ENCODE measurements around the gene OST4. TPM values are rescaled to one million over a fixed set of nuclear protein-coding genes. Genes with fewer than 3 reads are reported as not detected.

The OST4 gene
- polyA plus RNA-seq, 1 donor (not counting 4 experiments of a cell fraction or from before 2014, with no cell fraction given), result 393 TPM

DNA sequence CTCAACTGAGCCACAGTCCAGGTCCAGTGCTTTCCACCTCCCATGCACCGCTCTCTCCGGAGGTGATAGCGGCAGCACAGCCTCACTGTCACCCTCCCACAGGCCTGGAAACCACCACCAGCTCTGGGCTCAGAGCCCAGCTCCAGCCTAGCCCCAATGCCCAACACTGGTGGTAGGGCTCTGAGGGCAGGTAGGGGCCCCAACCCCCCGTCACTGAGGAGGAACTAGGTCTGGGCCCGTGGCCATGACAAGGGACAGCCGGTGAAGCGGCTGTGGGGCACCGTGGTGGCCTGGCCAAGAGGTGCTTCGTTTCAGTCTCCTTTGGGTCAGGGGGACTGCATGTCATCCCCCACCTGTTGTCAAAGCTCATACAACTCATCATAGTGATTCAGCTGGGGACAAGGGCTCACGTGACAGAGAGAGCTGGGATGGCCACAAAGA is 44.2 kb downstream of the OST4 start:
- FAIRE-seq (no peak), DNase-seq (ENCODE audit: low read depth, low spot score) (no peak)
- H3K4me1 ChIP-seq (ENCODE audit: control insufficient read depth, extremely low read depth, insufficient read depth, low read length), result peaks cover 3% of the 10 kb centered on the region
- no peak overlapping the region for H3K4me3 ChIP-seq (ENCODE audit: control insufficient read depth in 2 of 3, extremely low read depth in 1 of 3, insufficient read depth in 2 of 3, low read depth in 1 of 3, low read length in 3 of 3)
- no peaks in the 10 kb centered on the region for H3K9me1 ChIP-seq (ENCODE audit: control insufficient read depth, extremely low read depth, insufficient read depth, low read length)
- H3K4me2 ChIP-seq (ENCODE audit: control insufficient read depth, extremely low read depth, insufficient read depth, low read depth, low read length), result no peak overlapping the region
- H3K9ac ChIP-seq (ENCODE audit: control insufficient read depth, extremely low read depth, insufficient read depth, low read length), result no peak overlapping the region
- TF ChIP-seq EZH2 (IDR thresholded peaks at IDR 0.05; ENCODE audit: low read length) (no peak), CTCF (optimal IDR thresholded peaks at IDR 0.05 in 1 of 3, IDR thresholded peaks at IDR 0.05 in 1 of 3, conservative IDR thresholded peaks at IDR 0.05 in 1 of 3; ENCODE audit: extremely low read depth in 1 of 3, insufficient read depth in 2 of 3, low read length in 3 of 3) (no peak)
- H3K27ac ChIP-seq (ENCODE audit: control insufficient read depth, insufficient read depth, low read length), result no peak overlapping the region
- peaks cover 15% of the 10 kb centered on the region for H3K79me2 ChIP-seq (ENCODE audit: control insufficient read depth, insufficient read depth, low read length)
- dilution Hi-C loops (cut with MboI; ENCODE audit: extremely low pct_ligation_motif_present, low sequenced_read_pairs), result no loop called here
- peaks cover 3 to 18% of the 10 kb centered on the region in 2 experiments for H3K36me3 ChIP-seq (ENCODE audit: control insufficient read depth in 2 of 2, extremely low read depth in 1 of 2, insufficient read depth in 2 of 2, low read length in 2 of 2)
- no peaks in the 10 kb centered on the region for H3K27me3 ChIP-seq (ENCODE audit: control insufficient read depth, extremely low read depth, insufficient read depth, low read length)
- no peaks in the 10 kb centered on the region for H3K9me3 ChIP-seq (ENCODE audit: control insufficient read depth, low read depth, low read length)
- H4K20me1 ChIP-seq (ENCODE audit: control insufficient read depth, extremely low read depth, insufficient read depth, low read length), result peaks cover 3% of the 10 kb centered on the region
- H2AFZ ChIP-seq (ENCODE audit: control insufficient read depth, low read length), result no peak overlapping the region

DNA sequence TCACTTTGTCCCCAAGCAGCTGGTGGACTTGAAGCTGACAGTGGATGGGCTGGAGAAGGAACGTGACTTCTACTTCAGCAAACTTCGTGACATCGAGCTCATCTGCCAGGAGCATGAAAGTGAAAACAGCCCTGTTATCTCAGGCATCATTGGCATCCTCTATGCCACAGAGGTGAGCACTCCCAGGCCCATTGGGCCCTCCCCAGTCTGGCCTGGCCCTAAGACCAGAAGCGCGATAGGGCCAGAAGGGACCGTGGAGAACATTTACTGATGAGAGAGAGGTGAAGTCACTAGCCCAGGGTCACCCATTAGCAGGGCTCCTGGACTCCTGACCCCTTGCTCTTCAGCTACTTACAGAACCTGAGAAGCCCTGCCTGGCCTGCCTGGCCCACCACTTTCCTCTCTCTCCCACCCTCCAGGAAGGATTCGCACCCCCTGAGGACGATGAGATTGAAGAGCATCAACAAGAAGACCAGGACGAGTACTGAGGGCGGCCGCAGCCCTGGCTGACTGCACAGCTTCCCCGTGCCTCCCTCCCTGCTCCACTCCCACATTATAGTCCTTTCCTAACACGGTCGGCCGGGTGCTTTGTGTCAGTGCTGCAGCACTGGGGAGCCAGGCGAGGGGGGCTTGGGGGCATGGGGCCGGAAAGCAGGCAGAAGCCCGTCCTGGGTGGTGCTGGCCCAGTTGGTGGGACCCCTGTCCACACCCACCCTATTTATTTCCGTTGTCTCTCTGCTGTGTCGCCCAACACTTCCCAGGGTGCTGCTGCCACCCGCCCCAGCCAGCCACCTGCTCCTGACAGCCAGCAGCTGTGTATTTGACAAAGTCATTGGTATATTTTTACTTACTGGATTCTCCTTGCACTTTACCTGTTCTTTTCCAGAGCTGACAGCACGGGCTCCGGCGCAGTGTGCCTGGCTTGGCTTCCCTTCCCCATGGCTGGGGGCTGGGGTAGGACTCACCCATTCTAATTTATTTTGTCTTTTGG is 45.3 kb downstream of the OST4 start:
- dilution Hi-C loops (cut with MboI; ENCODE audit: extremely low pct_ligation_motif_present, low sequenced_read_pairs), result no loop called here
- peaks cover 3 to 18% of the 10 kb centered on the region in 2 experiments for H3K36me3 ChIP-seq (ENCODE audit: control insufficient read depth in 2 of 2, extremely low read depth in 1 of 2, insufficient read depth in 2 of 2, low read length in 2 of 2)
- H3K4me2 ChIP-seq (ENCODE audit: control insufficient read depth, extremely low read depth, insufficient read depth, low read depth, low read length), result no peak overlapping the region
- no peaks in the 10 kb centered on the region for H3K9me1 ChIP-seq (ENCODE audit: control insufficient read depth, extremely low read depth, insufficient read depth, low read length)
- DNase-seq (ENCODE audit: low read depth, low spot score) (no peak), FAIRE-seq (no peak)
- no peaks in the 10 kb centered on the region for H3K9me3 ChIP-seq (ENCODE audit: control insufficient read depth, low read depth, low read length)
- H2AFZ ChIP-seq (ENCODE audit: control insufficient read depth, low read length), result no peak overlapping the region
- H3K27me3 ChIP-seq (ENCODE audit: control insufficient read depth, extremely low read depth, insufficient read depth, low read length), result no peaks in the 10 kb centered on the region
- peaks cover 8% of the 10 kb centered on the region for H3K79me2 ChIP-seq (ENCODE audit: control insufficient read depth, insufficient read depth, low read length)
- H3K4me1 ChIP-seq (ENCODE audit: control insufficient read depth, extremely low read depth, insufficient read depth, low read length), result peaks cover 6% of the 10 kb centered on the region
- H3K27ac ChIP-seq (ENCODE audit: control insufficient read depth, insufficient read depth, low read length), result no peak overlapping the region
- no peak overlapping the region for H3K9ac ChIP-seq (ENCODE audit: control insufficient read depth, extremely low read depth, insufficient read depth, low read length)
- TF ChIP-seq CTCF (optimal IDR thresholded peaks at IDR 0.05 in 1 of 3, IDR thresholded peaks at IDR 0.05 in 1 of 3, conservative IDR thresholded peaks at IDR 0.05 in 1 of 3; ENCODE audit: extremely low read depth in 1 of 3, insufficient read depth in 2 of 3, low read length in 3 of 3), result no peak
- no peak for TF ChIP-seq EZH2 (IDR thresholded peaks at IDR 0.05; ENCODE audit: low read length)
- H4K20me1 ChIP-seq (ENCODE audit: control insufficient read depth, extremely low read depth, insufficient read depth, low read length), result peaks cover 3% of the 10 kb centered on the region
- no peak overlapping the region for H3K4me3 ChIP-seq (ENCODE audit: control insufficient read depth in 2 of 3, extremely low read depth in 1 of 3, insufficient read depth in 2 of 3, low read depth in 1 of 3, low read length in 3 of 3)
